SW 1271 (cell line): ENCODE data around the gene ACP3.

Experiments used
- DNase-seq, 2 experiments: peaks; one replicate each; lab custom pipeline; 2025; lab: John Stamatoyannopoulos, UW

Gene ACP3

DNA sequence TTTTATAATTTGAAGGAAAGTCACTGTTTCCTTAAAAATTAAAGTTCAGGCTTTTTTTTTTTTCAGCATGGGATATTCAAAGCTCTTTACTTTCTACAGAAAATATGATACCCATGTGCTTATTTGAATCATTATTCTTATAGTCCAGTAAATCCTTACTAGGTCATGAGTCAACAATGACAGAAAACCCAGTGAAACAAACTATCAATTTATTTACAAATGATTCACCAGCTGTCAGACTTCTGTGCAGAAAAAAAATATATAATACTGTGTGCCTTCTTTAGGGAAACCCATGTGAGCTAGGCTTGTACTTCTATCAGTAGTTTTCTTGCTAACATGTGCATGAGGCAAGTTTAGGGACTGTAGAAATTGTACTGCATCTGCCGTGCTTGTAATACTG lies 1.2 kb downstream of the ACP3 start:
- no peak for DNase-seq

DNA sequence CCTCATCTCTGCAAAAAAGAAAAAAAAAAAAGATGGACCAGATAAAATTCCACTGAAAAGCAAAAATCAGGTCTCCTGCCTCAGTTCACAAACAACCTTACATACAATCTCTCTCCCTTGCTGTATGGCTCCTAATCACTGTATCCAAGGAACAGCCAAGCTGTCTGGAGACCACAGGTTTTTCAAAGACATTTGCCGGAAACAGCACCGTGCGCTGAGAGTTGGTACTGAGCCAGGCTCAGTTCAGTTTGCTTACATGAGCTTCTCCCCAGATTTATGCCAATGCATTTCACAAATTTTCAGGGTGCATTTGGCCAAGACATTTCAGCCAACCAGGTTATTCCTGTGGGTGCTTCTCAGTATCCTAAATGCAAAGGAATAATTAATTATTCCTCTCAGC lies 4.1 kb downstream of the ACP3 start:
- DNase-seq, result no peak

- DNase-seq, result no peak
Measured at GRCh38 chr3:132325103-132325606, 7.9 kb downstream of the ACP3 start.

DNA sequence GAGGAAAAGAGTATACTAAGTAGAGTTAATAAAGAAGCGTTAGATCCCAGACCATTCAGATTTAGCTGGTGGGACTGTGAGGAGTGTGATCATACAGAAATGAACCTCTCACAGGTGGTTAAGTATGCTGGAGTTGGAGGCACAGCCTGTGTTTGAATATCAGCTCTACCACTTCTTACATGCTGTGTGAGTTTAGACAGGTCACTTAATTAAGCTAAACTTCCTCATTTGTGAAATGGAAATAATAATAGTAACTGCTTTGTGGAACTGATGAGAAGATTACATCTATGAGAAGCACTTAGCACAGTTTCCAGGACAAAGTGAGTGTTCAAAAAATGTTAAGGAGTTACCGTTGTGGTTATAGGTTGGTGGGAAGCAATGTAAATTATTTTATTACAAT lies 8.4 kb downstream of the ACP3 start:
- no peak for DNase-seq

DNA sequence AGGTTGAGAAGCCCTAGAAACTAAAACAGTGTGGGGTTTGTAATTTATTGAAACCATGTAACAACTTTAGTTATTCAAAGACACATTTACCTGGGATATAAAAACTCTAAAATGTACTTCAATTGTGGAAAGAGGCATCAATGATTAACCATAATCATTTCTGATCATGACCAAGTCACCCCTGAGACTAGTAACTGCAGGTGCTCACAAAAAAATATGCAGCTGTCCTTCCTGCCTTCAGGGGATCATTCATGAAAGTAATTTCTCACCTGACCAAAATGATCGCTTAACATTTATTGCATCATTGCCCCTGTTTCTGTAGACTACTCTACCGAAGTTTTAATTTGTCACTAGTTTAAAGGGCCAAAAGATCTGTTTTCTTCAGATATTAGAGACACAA lies 9.0 kb downstream of the ACP3 start:
- no peak for DNase-seq

DNA sequence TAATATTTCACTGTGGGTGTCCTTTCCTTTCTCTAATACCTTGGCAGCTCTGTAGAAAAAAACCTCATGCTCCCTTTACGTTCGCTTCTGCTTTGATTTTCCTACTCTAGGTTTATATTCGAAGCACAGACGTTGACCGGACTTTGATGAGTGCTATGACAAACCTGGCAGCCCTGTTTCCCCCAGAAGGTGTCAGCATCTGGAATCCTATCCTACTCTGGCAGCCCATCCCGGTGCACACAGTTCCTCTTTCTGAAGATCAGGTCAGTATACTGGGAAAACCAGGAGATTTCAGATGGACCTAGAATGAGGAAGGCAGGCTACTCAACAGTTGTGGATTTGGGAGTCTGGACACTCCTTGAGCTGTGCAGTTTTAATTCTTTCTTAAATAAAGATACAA lies 14.9 kb downstream of the ACP3 start:
- DNase-seq, result no peak

DNA sequence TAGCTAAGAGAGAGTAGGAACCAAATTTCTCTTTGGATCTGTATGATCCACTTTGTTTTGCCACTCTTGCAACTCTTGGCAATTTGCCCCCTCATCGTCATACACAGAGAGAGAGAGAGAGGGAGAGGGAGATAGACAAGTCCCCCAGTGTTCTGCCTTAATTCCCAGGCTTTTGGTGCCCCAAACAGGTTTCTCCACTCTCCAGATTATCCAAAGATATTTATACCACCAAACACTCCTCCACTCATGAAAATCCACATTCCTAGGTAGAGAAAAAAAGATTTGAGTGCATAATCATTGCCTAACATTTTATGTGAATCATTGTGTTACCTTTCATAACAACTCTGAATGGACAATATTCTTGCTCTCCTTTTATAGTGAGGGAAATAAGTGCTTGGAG lies 15.3 kb downstream of the ACP3 start:
- DNase-seq, result no peak

DNA sequence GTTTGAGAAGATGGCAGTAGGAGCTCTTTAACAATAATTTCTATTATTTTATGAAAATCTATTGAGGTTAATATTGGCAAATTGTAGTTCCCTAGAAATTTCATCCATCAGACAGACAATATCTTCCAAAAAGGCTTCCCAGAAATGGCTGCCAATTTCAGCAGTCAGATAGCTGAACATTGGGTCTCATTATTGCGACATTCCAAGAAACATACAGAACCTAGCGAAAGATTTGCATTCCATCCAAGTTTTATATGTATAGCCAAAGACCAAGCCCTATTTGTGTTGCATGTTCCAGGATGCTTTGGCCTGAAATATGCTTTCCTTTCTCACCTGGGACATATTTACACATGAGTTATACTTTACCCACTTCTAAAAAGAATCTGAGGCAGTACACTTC lies 24.5 kb downstream of the ACP3 start:
- no peak for DNase-seq

DNA sequence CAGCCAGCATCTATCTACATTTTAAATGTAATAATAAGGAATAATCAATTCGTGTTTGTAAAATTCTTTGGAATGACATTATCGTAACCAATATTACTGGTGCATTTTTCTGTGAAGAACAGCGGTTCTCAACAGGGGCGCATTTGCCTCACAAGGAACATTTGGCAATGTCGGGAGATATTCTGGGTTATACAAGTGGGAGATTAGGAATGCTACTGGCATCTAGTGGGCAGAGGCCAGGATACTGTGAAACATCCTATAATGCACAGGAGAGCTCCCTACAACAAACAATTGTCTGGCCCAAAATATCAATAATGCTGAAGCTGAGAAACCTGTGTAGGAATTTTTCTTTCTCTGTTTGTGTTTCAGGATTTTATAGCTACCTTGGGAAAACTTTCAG lies 25.0 kb downstream of the ACP3 start:
- peak in 1 of 2 experiments; percentile 25 for DNase-seq

DNA sequence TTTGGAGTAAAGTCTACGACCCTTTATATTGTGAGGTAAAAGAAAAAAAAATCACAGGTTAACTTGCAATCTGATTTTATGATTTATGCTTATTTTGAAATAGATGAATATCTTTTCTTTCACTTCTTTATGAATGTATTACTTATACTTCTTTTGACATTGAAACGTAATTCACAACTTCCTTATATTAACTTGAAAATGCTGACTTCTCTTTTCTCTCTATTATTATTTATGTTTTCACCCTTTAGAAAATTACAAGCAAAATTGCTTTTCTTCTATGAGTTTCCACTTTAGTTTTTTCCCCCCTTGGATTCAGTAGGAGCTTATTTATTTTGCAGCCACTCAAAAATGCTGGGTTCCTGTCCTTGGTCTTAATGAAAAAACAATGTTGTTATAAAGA lies 25.4 kb downstream of the ACP3 start:
- DNase-seq, result no peak

- DNase-seq, result peak in 1 of 2 experiments; percentile 42
Measured at GRCh38 chr3:132343018-132343612, 25.9 kb downstream of the ACP3 start.

- no peak for DNase-seq
Measured at GRCh38 chr3:132344666-132345280, 27.6 kb downstream of the ACP3 start.

GRCh38 chr3:132346841-132347736 lies 29.9 kb downstream of the ACP3 start:
- DNase-seq, result no peak

DNA sequence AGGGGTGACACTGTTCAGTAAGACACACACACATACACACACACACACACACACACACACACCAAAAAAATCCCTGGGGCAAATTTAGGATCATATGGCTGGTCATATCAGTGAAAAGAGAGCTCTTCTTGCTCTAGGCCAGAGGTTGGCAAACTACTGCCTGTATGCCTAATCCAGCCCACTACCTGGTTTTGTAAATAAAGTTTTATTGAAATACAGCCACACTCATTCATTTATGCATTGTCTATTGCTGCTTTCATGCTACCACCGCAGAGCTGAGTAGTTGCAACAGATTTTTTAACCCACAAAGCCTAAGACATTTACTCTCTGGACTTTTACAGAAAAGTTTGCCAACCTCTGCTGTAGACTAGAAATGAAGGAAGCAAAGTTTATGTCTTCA lies 30.6 kb downstream of the ACP3 start:
- DNase-seq, result no peak

- DNase-seq, result no peak
Measured at GRCh38 chr3:132348531-132348930, 31.3 kb downstream of the ACP3 start.

DNA sequence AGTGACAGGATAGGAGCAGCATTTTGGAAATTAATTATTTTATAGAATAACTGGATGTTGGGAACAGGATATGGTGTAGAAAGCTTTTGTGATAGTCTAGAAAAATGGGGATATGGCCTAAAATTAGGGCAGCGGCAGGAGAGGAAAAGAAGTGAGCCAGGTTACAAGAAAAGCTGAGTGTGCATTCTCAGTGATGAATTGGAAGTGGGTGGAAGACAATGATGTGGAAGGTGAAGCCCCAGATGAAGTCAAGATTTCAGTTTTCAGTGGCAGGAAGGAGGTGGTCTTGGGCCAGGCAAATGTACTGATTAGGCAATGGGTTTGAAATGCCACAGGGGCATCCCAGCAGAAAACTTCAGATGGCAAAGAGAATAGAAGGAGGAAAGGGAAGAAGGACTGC lies 33.6 kb downstream of the ACP3 start:
- DNase-seq, result no peak

GRCh38 chr3:132351222-132351806 lies 34.1 kb downstream of the ACP3 start:
- DNase-seq, result no peak

GRCh38 chr3:132352556-132353143 lies 35.4 kb downstream of the ACP3 start:
- peak in 1 of 2 experiments; percentile 71 for DNase-seq

- no peak for DNase-seq
Measured at GRCh38 chr3:132354916-132355702, 37.9 kb downstream of the ACP3 start.

- no peak for DNase-seq
Measured at GRCh38 chr3:132356568-132356967, 39.4 kb downstream of the ACP3 start.

DNA sequence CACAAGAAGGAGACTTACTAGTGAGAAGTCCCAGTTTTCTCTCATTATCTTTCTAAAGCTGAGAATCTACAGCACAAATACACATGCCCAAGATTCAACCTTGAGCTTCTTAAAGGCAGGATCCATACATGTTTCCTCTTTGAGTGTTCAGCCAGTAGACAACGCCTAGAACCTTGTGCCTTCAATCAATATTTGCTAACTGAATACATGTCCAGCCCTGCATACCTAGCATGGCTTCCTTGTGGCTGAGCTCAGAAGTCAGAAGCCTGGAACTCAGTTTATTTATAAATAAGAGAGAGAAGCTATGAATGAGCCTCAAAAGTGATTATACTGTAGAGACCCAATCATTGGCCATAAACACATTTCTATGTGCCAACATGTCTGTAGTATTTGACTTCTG lies 43.5 kb downstream of the ACP3 start:
- no peak for DNase-seq
